GM12801 (cell line): ENCODE results near the gene USF1.

Experiments used
- CTCF ChIP-seq: IDR thresholded peaks from one replicate; pipeline ENCODE4 v1.5.1; 2011; ENCODE audit warnings: control low read depth; ENCODE audit not compliant: insufficient read length; ENCODE audit errors: extremely low read depth

USF1 gene

GRCh38 chr1:161068306-161069234 lies 22.8 kb upstream of the USF1 start:
- TF ChIP-seq CTCF = no peak

- TF ChIP-seq CTCF = no peak
Observed at GRCh38 chr1:161066694-161067093, 20.9 kb upstream of the USF1 start.

- no peak for TF ChIP-seq CTCF
Observed at GRCh38 chr1:161061419-161061818, 15.6 kb upstream of the USF1 start.

- no peak for TF ChIP-seq CTCF
Observed at GRCh38 chr1:161059293-161059692, 13.5 kb upstream of the USF1 start.

GRCh38 chr1:161054805-161055204 lies 9.0 kb upstream of the USF1 start:
- TF ChIP-seq CTCF = no peak

- TF ChIP-seq CTCF = no peak
Observed at GRCh38 chr1:161054232-161054631, 8.5 kb upstream of the USF1 start.

GRCh38 chr1:161052899-161053298 lies 7.1 kb upstream of the USF1 start:
- TF ChIP-seq CTCF = no peak
